SK-N-SH (cell line): ENCODE results near the gene LENEP. TPM values are rescaled to one million over a fixed set of nuclear protein-coding genes. Genes with fewer than 3 reads are reported as not detected.

Experiments used
- CTCF ChIA-PET: fragments of 300-600, 350-600 bp; formaldehyde crosslinking; extraction: SDS; loops from one replicate; lab custom pipeline; 2021; lab: Yijun Ruan, JAX
- POLR2A ChIA-PET: fragments of 350-600 bp; sonication (Branson Sonifier 250); formaldehyde crosslinking; extraction: SDS; loops from one replicate; lab custom pipeline; 2020; ENCODE audit warnings: antibody characterized with exemption, inconsistent platforms; lab: Yijun Ruan, JAX
- DNase-seq: peaks from one replicate; pipeline ENCODE4 v3.0.0; 2012
- H2AFZ ChIP-seq: fragments of 200-600 bp; sonication (generic); 2 replicates; pipeline ENCODE4 v1.8.1; 2016; ENCODE audit warnings: antibody characterized with exemption, mild to moderate bottlenecking, low read depth
- H3F3A ChIP-seq: fragments of 200-600 bp; sonication (generic); replicated peaks from 2 replicates; pipeline ENCODE3; 2016; ENCODE audit warnings: antibody characterized with exemption, mild to moderate bottlenecking; ENCODE audit not compliant: insufficient read depth
- H3K27ac ChIP-seq, 2 experiments: fragments of 200-500 bp in 1 of 2; fragments of 200-600 bp in 1 of 2; sonication (Bioruptor generic) in 1 of 2; sonication (generic), shearing (Covaris generic) in 1 of 2; 2 replicates each; pipeline versions ENCODE4 v1.5.1 to v1.6.1; 2014 to 2016; ENCODE audit warnings: low read depth in 2 of 2, inconsistent platforms in 1 of 2, low read length in 1 of 2, mild to moderate bottlenecking in 1 of 2, mixed read lengths in 1 of 2
- H3K27me3 ChIP-seq: fragments of 200-600 bp; sonication (generic), shearing (Covaris generic); 2 replicates; pipeline ENCODE4 v1.6.1; 2016; ENCODE audit warnings: mixed run types; ENCODE audit not compliant: insufficient read depth
- H3K36me3 ChIP-seq, 2 experiments: fragments of 200-500 bp in 1 of 2; fragments of 200-600 bp in 1 of 2; sonication (Bioruptor generic) in 1 of 2; sonication (generic) in 1 of 2; replicated peaks in 1 of 2; 2 replicates each; pipeline versions ENCODE3 to v1.5.1; 2014 to 2016; ENCODE audit warnings: low read length in 1 of 2, mild to moderate bottlenecking in 1 of 2; ENCODE audit not compliant: insufficient read depth in 2 of 2, control insufficient read depth in 1 of 2
- H3K4me1 ChIP-seq, 2 experiments: fragments of 200-500 bp in 1 of 2; fragments of 200-600 bp in 1 of 2; sonication (Bioruptor generic) in 1 of 2; sonication (generic), shearing (Covaris generic) in 1 of 2; 2 replicates each; pipeline versions ENCODE4 v1.5.1 to v1.6.1; 2014 to 2016; ENCODE audit warnings: low read depth in 1 of 2, low read length in 1 of 2, mixed run types in 1 of 2; ENCODE audit not compliant: insufficient read depth in 2 of 2, control insufficient read depth in 1 of 2
- H3K4me2 ChIP-seq: fragments of 200-600 bp; sonication (generic), shearing (Covaris generic); 2 replicates; pipeline ENCODE4 v1.6.1; 2017; ENCODE audit warnings: mixed run types
- H3K4me3 ChIP-seq, 2 experiments: fragments of 200-500 bp in 1 of 2; fragments of 200-600 bp in 1 of 2; sonication (Bioruptor generic) in 1 of 2; sonication (generic), shearing (Covaris generic) in 1 of 2; 2 replicates each; pipeline versions ENCODE4 v1.5.1 to v1.8.1; 2014 to 2016; ENCODE audit warnings: low read depth in 2 of 2, inconsistent platforms in 1 of 2, low read length in 1 of 2, mild to moderate bottlenecking in 1 of 2, mixed read lengths in 1 of 2, moderate library complexity in 1 of 2
- H3K79me2 ChIP-seq: fragments of 200-600 bp; sonication (generic); 2 replicates; pipeline ENCODE4 v1.8.1; 2017; ENCODE audit warnings: mild to moderate bottlenecking; ENCODE audit not compliant: insufficient read depth
- H3K9ac ChIP-seq: fragments of 200-600 bp; sonication (generic); 2 replicates; pipeline ENCODE4 v1.6.1; 2017; ENCODE audit warnings: mixed run types
- H3K9me2 ChIP-seq: fragments of 200-600 bp; sonication (generic); 2 replicates; pipeline ENCODE4 v1.6.1; 2017; ENCODE audit warnings: mixed run types
- H3K9me3 ChIP-seq: fragments of 200-600 bp; sonication (generic); 2 replicates; pipeline ENCODE4 v1.6.1; 2017; ENCODE audit warnings: mixed run types, mild to moderate bottlenecking, moderate library complexity
- H4K20me1 ChIP-seq: fragments of 200-600 bp; sonication (generic); 2 replicates; pipeline ENCODE4 v1.6.1; 2017; ENCODE audit warnings: mild to moderate bottlenecking, mixed run types; ENCODE audit not compliant: insufficient read depth
- ELF1 ChIP-seq: IDR thresholded peaks from 2 replicates; pipeline ENCODE4 v1.4.0; 2012
- TAF1 ChIP-seq: IDR thresholded peaks from 2 replicates; pipeline ENCODE4 v1.6.1; 2012; ENCODE audit warnings: low read depth, mild to moderate bottlenecking, low read length, moderate library complexity, borderline replicate concordance
- TCF12 ChIP-seq: IDR thresholded peaks from 2 replicates; pipeline ENCODE4 v1.4.0; 2012
- WGBS: methylation state at CpG from one replicate; pipeline ENCODE4 v1.1.6; 2017; ENCODE audit warnings: low lambda C conversion rate; 5-methylcytosine and 5-hydroxymethylcytosine counted together
- polyA plus RNA-seq, 3 experiments: library from polyadenylated mRNA; depleted of rRNA; stranded (reverse); fragments of >200 nt; gene quantifications; 2 replicates each; pipeline ENCODE4 v1.2.3, GENCODE V29; 2012
- small RNA-seq, 7 experiments: library from RNA; depleted of rRNA; stranded (forward); fragments of <200 nt; gene quantifications; one replicate each; pipeline ENCODE3, GENCODE V24; 2012

The LENEP gene
- polyA plus RNA-seq, 1 of the 3 experiments (the other 2 are of a cell fraction), result not detected

DNA sequence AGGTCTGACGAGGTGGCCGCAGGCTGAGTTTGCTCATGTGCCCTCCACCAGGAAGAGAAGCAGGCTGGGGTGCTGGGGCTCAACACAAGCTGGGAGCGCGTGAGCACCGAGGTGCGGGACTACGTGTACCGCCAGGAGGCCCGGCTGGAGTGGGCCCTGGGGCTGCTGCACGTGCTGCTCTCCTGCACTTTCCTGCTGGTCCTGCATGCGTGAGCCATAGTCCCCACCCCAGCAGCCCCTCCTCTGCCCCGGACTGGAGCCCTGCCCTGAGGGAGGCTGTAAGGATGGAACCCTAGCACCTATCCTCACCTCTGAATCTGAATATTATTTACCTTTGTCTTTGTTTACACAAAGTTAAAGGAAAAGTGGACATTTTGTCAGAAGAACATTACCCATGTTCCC, 49.9 kb downstream of the LENEP start:
- H3K27me3 ChIP-seq, result no peaks in the 10 kb centered on the region
- H3K36me3 ChIP-seq, result no peaks in the 10 kb centered on the region
- H4K20me1 ChIP-seq, result no peaks in the 10 kb centered on the region
- H3K4me3 ChIP-seq, result no peak overlapping the region
- WGBS, result 86% methylated on average over 11 of the region's 12 CpGs
- peaks cover 7 to 15% of the 10 kb centered on the region in 2 experiments; a peak in 1 of 4 replicates for H3K4me1 ChIP-seq
- no peak overlapping the region for H3K9ac ChIP-seq
- H2AFZ ChIP-seq, result no peak overlapping the region
- no peaks in the 10 kb centered on the region for H3F3A ChIP-seq
- H3K27ac ChIP-seq, result no peak overlapping the region
- H3K4me2 ChIP-seq, result no peak overlapping the region
- CTCF ChIA-PET, result interaction anchor here (1.0 to 26.0 kb wide), 11 partner anchors 8 to 124 kb away, joined by 3 to 573 read pairs (median 18); partner anchors contain the start of genes ADAM15, EFNA3 and EFNA4
- DNase-seq, result no peak
- no peak for TF ChIP-seq ELF1
- no peak for TF ChIP-seq TAF1
- no peaks in the 10 kb centered on the region for H3K9me2 ChIP-seq
- POLR2A ChIA-PET, result interaction anchor here (1.1 to 1.6 kb wide), 3 partner anchors 15 to 44 kb away, joined by 3 to 5 read pairs (median 4); no protein-coding TSS in a partner anchor
- H3K9me3 ChIP-seq, result no peaks in the 10 kb centered on the region
- H3K79me2 ChIP-seq, result no peaks in the 10 kb centered on the region

- no peaks in the 10 kb centered on the region for H3K36me3 ChIP-seq
- H3K9me3 ChIP-seq, result no peaks in the 10 kb centered on the region
- H3F3A ChIP-seq, result no peaks in the 10 kb centered on the region
- H4K20me1 ChIP-seq, result no peaks in the 10 kb centered on the region
- H3K4me2 ChIP-seq, result no peak overlapping the region
- no peak for DNase-seq
- no peaks in the 10 kb centered on the region for H3K9me2 ChIP-seq
- H3K9ac ChIP-seq, result no peak overlapping the region
- H3K4me1 ChIP-seq, result peaks cover 7 to 15% of the 10 kb centered on the region in 2 experiments; a peak in 1 of 4 replicates
- CTCF ChIA-PET, result interaction anchor here (1.0 to 26.0 kb wide), 12 partner anchors 11 to 124 kb away, joined by 3 to 573 read pairs (median 14); partner anchors contain the start of genes DCST1, DCST2, EFNA3 and EFNA4
- POLR2A ChIA-PET, result interaction anchor here (0.7 to 1.6 kb wide), 6 partner anchors 9 to 83 kb away, joined by 3 to 8 read pairs (median 4); no protein-coding TSS in a partner anchor
- H3K27ac ChIP-seq, result no peak overlapping the region
- 90% methylated on average over 3 of the region's 3 CpGs for WGBS
- H3K79me2 ChIP-seq, result no peaks in the 10 kb centered on the region
- no peak overlapping the region; the same call in 1 of the 2 replicates for H2AFZ ChIP-seq
- TF ChIP-seq TCF12, result no peak
- no peak overlapping the region for H3K4me3 ChIP-seq
- H3K27me3 ChIP-seq, result no peaks in the 10 kb centered on the region
Measured at GRCh38 chr1:155043793-155044192, 50.4 kb downstream of the LENEP start.

Small RNAs within 50 kb of the gene (small RNA-seq; reads per million reads assigned to genes)
- gene MIR4258 (0 to 1.1 (median 0) reads per million in 7 experiments), gene RF00017 (0 reads per million in 7 experiments)

Other genes with a start within 250 kb of the LENEP start
- gene KCNN3, start 123.3 kb upstream of the LENEP start, polyA plus RNA-seq (2012; rRNA removed), result 0.10 and 0.16 TPM in 2 replicates
- 50.7 and 59.6 TPM in 2 replicates for gene PMVK, start 56.9 kb upstream of the LENEP start, polyA plus RNA-seq (2012; rRNA removed)
- gene PBXIP1, start 37.5 kb upstream of the LENEP start, polyA plus RNA-seq (2012; rRNA removed), result 55.9 and 64.3 TPM in 2 replicates
- 23.3 and 28.2 TPM in 2 replicates for gene PYGO2, start 31.8 kb upstream of the LENEP start, polyA plus RNA-seq (2012; rRNA removed)
- gene SHC1, start 22.8 kb upstream of the LENEP start, polyA plus RNA-seq (2012; rRNA removed), result 338 and 395 TPM in 2 replicates
- gene CKS1B, start 18.9 kb upstream of the LENEP start, polyA plus RNA-seq (2012; rRNA removed), result 256 and 308 TPM in 2 replicates
- 50.8 and 56.2 TPM in 2 replicates for gene FLAD1, start 10.2 kb upstream of the LENEP start, polyA plus RNA-seq (2012; rRNA removed)
- gene ZBTB7B, start 9.2 kb downstream of the LENEP start, polyA plus RNA-seq (2012; rRNA removed), result 15.7 and 22.1 TPM in 2 replicates
- 0.76 and 1.1 TPM in 2 replicates for gene DCST2, start 40.2 kb downstream of the LENEP start, polyA plus RNA-seq (2012; rRNA removed)
- not detected in 2 replicates for gene DCST1, start 40.2 kb downstream of the LENEP start, polyA plus RNA-seq (2012; rRNA removed)
- gene ADAM15, start 57.7 kb downstream of the LENEP start, polyA plus RNA-seq (2012; rRNA removed), result 60.1 and 64.1 TPM in 2 replicates
- 15.9 and 17.7 TPM in 2 replicates for gene EFNA4, start 70.2 kb downstream of the LENEP start, polyA plus RNA-seq (2012; rRNA removed)
- 5.5 and 6.0 TPM in 2 replicates for gene EFNA3, start 85.3 kb downstream of the LENEP start, polyA plus RNA-seq (2012; rRNA removed)
- gene EFNA1, start 134.3 kb downstream of the LENEP start, polyA plus RNA-seq (2012; rRNA removed), result 14.4 and 15.3 TPM in 2 replicates
- 58.4 and 71.1 TPM in 2 replicates for gene SLC50A1, start 142.3 kb downstream of the LENEP start, polyA plus RNA-seq (2012; rRNA removed)
- gene DPM3, start 146.9 kb downstream of the LENEP start, polyA plus RNA-seq (2012; rRNA removed), result 307 and 317 TPM in 2 replicates
- 203 and 238 TPM in 2 replicates for gene KRTCAP2, start 179.7 kb downstream of the LENEP start, polyA plus RNA-seq (2012; rRNA removed)
- gene TRIM46, start 180.3 kb downstream of the LENEP start, polyA plus RNA-seq (2012; rRNA removed), result 12.3 and 12.7 TPM in 2 replicates
- gene THBS3, start 214.3 kb downstream of the LENEP start, polyA plus RNA-seq (2012; rRNA removed), result 124 and 162 TPM in 2 replicates
- 79.1 TPM in 2 replicates for gene MTX1, start 215.1 kb downstream of the LENEP start, polyA plus RNA-seq (2012; rRNA removed)